ENCODE data around the gene GABRR3. TPM values are rescaled to one million over a fixed set of nuclear protein-coding genes. Genes with fewer than 3 reads are reported as not detected.

The GABRR3 gene
- polyA plus RNA-seq, 1 donor (not counting 4 experiments of a cell fraction or from before 2014, with no cell fraction given): not detected

DNA sequence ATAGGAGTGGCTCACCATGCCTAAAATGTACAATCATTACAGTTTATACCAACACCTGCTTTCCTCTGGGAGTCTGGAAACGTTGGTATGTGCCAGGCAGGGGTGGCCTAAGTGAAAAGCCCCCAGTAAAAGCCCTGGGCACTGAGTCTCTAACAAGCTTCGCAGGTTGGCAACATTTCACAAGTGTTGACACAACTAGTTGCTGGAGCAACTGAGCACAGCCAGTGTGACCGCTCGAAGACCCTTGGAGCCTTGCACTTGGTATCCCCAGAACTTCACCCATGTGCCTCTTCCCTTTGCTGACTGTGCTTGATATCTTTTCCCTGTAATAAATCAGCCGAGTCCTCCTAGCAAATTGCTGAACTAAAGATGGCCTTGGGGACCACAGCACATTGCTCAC is 65.6 kb downstream of the GABRR3 start:
- H3K9me1 ChIP-seq (ENCODE audit: control insufficient read depth, extremely low read depth, insufficient read depth, low read length): no peaks in the 10 kb centered on the region
- H4K20me1 ChIP-seq (ENCODE audit: control insufficient read depth, extremely low read depth, insufficient read depth, low read length): no peaks in the 10 kb centered on the region
- H3K27ac ChIP-seq (ENCODE audit: control insufficient read depth, insufficient read depth, low read length): no peak overlapping the region
- TF ChIP-seq, protein P1, sequence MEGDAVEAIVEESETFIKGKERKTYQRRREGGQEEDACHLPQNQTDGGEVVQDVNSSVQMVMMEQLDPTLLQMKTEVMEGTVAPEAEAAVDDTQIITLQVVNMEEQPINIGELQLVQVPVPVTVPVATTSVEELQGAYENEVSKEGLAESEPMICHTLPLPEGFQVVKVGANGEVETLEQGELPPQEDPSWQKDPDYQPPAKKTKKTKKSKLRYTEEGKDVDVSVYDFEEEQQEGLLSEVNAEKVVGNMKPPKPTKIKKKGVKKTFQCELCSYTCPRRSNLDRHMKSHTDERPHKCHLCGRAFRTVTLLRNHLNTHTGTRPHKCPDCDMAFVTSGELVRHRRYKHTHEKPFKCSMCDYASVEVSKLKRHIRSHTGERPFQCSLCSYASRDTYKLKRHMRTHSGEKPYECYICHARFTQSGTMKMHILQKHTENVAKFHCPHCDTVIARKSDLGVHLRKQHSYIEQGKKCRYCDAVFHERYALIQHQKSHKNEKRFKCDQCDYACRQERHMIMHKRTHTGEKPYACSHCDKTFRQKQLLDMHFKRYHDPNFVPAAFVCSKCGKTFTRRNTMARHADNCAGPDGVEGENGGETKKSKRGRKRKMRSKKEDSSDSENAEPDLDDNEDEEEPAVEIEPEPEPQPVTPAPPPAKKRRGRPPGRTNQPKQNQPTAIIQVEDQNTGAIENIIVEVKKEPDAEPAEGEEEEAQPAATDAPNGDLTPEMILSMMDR (optimal IDR thresholded peaks at IDR 0.05 in 1 of 3, IDR thresholded peaks at IDR 0.05 in 1 of 3, conservative IDR thresholded peaks at IDR 0.05 in 1 of 3; ENCODE audit: extremely low read depth in 1 of 3, insufficient read depth in 2 of 3, low read length in 3 of 3): no peak
- no peak for TF ChIP-seq EZH2 (IDR thresholded peaks at IDR 0.05; ENCODE audit: low read length)
- DNase-seq (ENCODE audit: low read depth, low spot score) (no peak), FAIRE-seq (no peak)
- no peak overlapping the region for H3K4me3 ChIP-seq (ENCODE audit: control insufficient read depth in 2 of 3, extremely low read depth in 1 of 3, insufficient read depth in 2 of 3, low read depth in 1 of 3, low read length in 3 of 3)
- dilution Hi-C loops (cut with MboI; ENCODE audit: extremely low pct_ligation_motif_present, low sequenced_read_pairs): no loop called here
- peaks cover 15% of the 10 kb centered on the region for H3K4me1 ChIP-seq (ENCODE audit: control insufficient read depth, extremely low read depth, insufficient read depth, low read length)
- H3K9ac ChIP-seq (ENCODE audit: control insufficient read depth, extremely low read depth, insufficient read depth, low read length): no peak overlapping the region
- no peaks in the 10 kb centered on the region for H3K27me3 ChIP-seq (ENCODE audit: control insufficient read depth, extremely low read depth, insufficient read depth, low read length)
- H3K36me3 ChIP-seq (ENCODE audit: control insufficient read depth in 2 of 2, extremely low read depth in 1 of 2, insufficient read depth in 2 of 2, low read length in 2 of 2): peaks cover 6 to 14% of the 10 kb centered on the region in 2 experiments
- no peak overlapping the region for H2AFZ ChIP-seq (ENCODE audit: control insufficient read depth, low read length)
- no peaks in the 10 kb centered on the region for H3K9me3 ChIP-seq (ENCODE audit: control insufficient read depth, low read depth, low read length)
- peaks cover 67% of the 10 kb centered on the region for H3K79me2 ChIP-seq (ENCODE audit: control insufficient read depth, insufficient read depth, low read length)
- H3K4me2 ChIP-seq (ENCODE audit: control insufficient read depth, extremely low read depth, insufficient read depth, low read depth, low read length): peak overlapping the region; percentile 25

DNA sequence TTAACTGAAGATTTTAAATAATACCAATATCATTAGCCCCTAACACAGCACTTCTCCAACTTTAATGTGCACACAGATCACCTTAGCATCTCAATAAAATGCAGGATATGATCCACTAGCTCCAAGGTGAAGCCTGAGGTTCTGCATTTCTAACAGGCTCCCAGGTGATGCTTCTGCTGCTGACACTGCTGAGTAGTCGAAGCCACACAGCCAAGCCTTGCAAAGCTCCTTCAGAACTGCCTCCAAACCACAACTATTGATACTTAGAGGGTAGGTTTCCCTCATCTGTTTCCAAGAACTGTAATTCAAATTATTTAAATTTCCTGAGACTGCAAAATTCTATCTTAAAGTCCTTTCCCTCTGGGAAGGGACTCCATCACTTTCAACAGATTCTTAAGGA is 66.7 kb downstream of the GABRR3 start:
- no peaks in the 10 kb centered on the region for H3K27me3 ChIP-seq (ENCODE audit: control insufficient read depth, extremely low read depth, insufficient read depth, low read length)
- peaks cover 15% of the 10 kb centered on the region for H3K4me1 ChIP-seq (ENCODE audit: control insufficient read depth, extremely low read depth, insufficient read depth, low read length)
- H3K9ac ChIP-seq (ENCODE audit: control insufficient read depth, extremely low read depth, insufficient read depth, low read length): no peak overlapping the region
- no peak for TF ChIP-seq EZH2 (IDR thresholded peaks at IDR 0.05; ENCODE audit: low read length)
- TF ChIP-seq, protein P1 (optimal IDR thresholded peaks at IDR 0.05 in 1 of 3, IDR thresholded peaks at IDR 0.05 in 1 of 3, conservative IDR thresholded peaks at IDR 0.05 in 1 of 3; ENCODE audit: extremely low read depth in 1 of 3, insufficient read depth in 2 of 3, low read length in 3 of 3): no peak
- H3K79me2 ChIP-seq (ENCODE audit: control insufficient read depth, insufficient read depth, low read length): peaks cover 76% of the 10 kb centered on the region
- FAIRE-seq: no peak
- peaks cover 6 to 14% of the 10 kb centered on the region in 2 experiments for H3K36me3 ChIP-seq (ENCODE audit: control insufficient read depth in 2 of 2, extremely low read depth in 1 of 2, insufficient read depth in 2 of 2, low read length in 2 of 2)
- H3K27ac ChIP-seq (ENCODE audit: control insufficient read depth, insufficient read depth, low read length): no peak overlapping the region
- dilution Hi-C loops (cut with MboI; ENCODE audit: extremely low pct_ligation_motif_present, low sequenced_read_pairs): no loop called here
- no peaks in the 10 kb centered on the region for H4K20me1 ChIP-seq (ENCODE audit: control insufficient read depth, extremely low read depth, insufficient read depth, low read length)
- H3K4me2 ChIP-seq (ENCODE audit: control insufficient read depth, extremely low read depth, insufficient read depth, low read depth, low read length): no peak overlapping the region
- H3K9me1 ChIP-seq (ENCODE audit: control insufficient read depth, extremely low read depth, insufficient read depth, low read length): no peaks in the 10 kb centered on the region
- no peaks in the 10 kb centered on the region for H3K9me3 ChIP-seq (ENCODE audit: control insufficient read depth, low read depth, low read length)
- H3K4me3 ChIP-seq (ENCODE audit: control insufficient read depth in 2 of 3, extremely low read depth in 1 of 3, insufficient read depth in 2 of 3, low read depth in 1 of 3, low read length in 3 of 3): no peak overlapping the region
- no peak for DNase-seq (ENCODE audit: low read depth, low spot score)
- no peak overlapping the region for H2AFZ ChIP-seq (ENCODE audit: control insufficient read depth, low read length)
